Lower lobe of right lung (tissue), 2 donors: ENCODE data around the gene MPV17L2. TPM values are rescaled to one million over a fixed set of nuclear protein-coding genes. Genes with fewer than 3 reads are reported as not detected.
A peak's percentile ranks its signal among the peaks of the same experiment; 100 is the strongest.

ENCODE experiments used
- ATAC-seq, 2 donors: fragments of 200-7000 bp; cut with Tn5 transposase; one replicate each; pipeline ENCODE4 v1.9.1; 2020 to 2022; ENCODE audit warnings: mild to moderate bottlenecking in 2 of 2, moderate library complexity in 2 of 2
- DNase-seq: peaks from one replicate; pipeline ENCODE4 v3.0.0-alpha.2; 2020
- H3K27ac ChIP-seq: fragments of 200-600 bp; one replicate; pipeline ENCODE4 v1.8.0; 2022
- H3K27me3 ChIP-seq: fragments of 200-600 bp; one replicate; pipeline ENCODE4 v1.8.0; 2022; ENCODE audit warnings: low read depth
- H3K36me3 ChIP-seq: fragments of 200-600 bp; one replicate; pipeline ENCODE4 v1.8.0; 2022; ENCODE audit warnings: mild to moderate bottlenecking
- H3K4me1 ChIP-seq: fragments of 200-600 bp; one replicate; pipeline ENCODE4 v1.8.0; 2022
- H3K4me3 ChIP-seq: fragments of 200-600 bp; one replicate; pipeline ENCODE4 v1.8.0; 2022; ENCODE audit warnings: mild to moderate bottlenecking
- H3K9me3 ChIP-seq: fragments of 200-600 bp; one replicate; pipeline ENCODE4 v1.8.0; 2022
- CTCF ChIP-seq: fragments of 200-600 bp; IDR thresholded peaks from one replicate; pipeline ENCODE4 v1.8.0; 2022; ENCODE audit warnings: antibody characterized with exemption, mild to moderate bottlenecking
- intact Hi-C: fragments of 100-400 bp; cut with DNase I; formaldehyde crosslinking; loops from one replicate; pipeline ENCODE4 v1.11.0; 2022
- total RNA-seq: library from RNA; stranded (reverse); fragmentation: NEBNext Ultra II Directional; extraction: Animal tissue kit (Norgen Biotek cat#: 25700); gene quantifications from one replicate; pipeline ENCODE4 v1.2.1, GENCODE V29; 2021
- donor health status: DM: no; HTN: yes; CAD: no; lungs with severe emphysema.

MPV17L2 gene
- total RNA-seq, 1 donor from 2014 or later = 6.6 TPM

- H3K9me3 ChIP-seq = no peaks in the 10 kb centered on the region
- no peak overlapping the region for H3K27ac ChIP-seq
- TF ChIP-seq CTCF = no peak
- intact Hi-C loops = loop anchor here (10.0 kb wide), 1 partner anchor 52 kb away; a partner anchor contains a TSS
- peaks cover 27% of the 10 kb centered on the region for H3K36me3 ChIP-seq
- DNase-seq (no peak), ATAC-seq (no peak)
- peaks cover 25% of the 10 kb centered on the region for H3K4me1 ChIP-seq
- H3K4me3 ChIP-seq = no peak overlapping the region
- H3K27me3 ChIP-seq = no peaks in the 10 kb centered on the region
Measured at GRCh38 chr19:18202397-18202777, 9.4 kb downstream of the MPV17L2 start.

- no peak overlapping the region for H3K27ac ChIP-seq
- no peak for DNase-seq
Measured at GRCh38 chr19:18202778-18203407, 9.9 kb downstream of the MPV17L2 start.

GRCh38 chr19:18203408-18203862, 10.4 kb downstream of the MPV17L2 start:
- no peak for TF ChIP-seq CTCF
- intact Hi-C loops = loop anchor here (10.0 kb wide), 1 partner anchor 51 kb away; a partner anchor contains a TSS
- DNase-seq (peak; percentile 77), ATAC-seq (peak; percentile 1 to 6)
- H3K4me3 ChIP-seq = peak overlapping the region; percentile 81
- H3K27me3 ChIP-seq = no peaks in the 10 kb centered on the region
- no peaks in the 10 kb centered on the region for H3K9me3 ChIP-seq
- peaks cover 19% of the 10 kb centered on the region for H3K36me3 ChIP-seq
- H3K4me1 ChIP-seq = peaks cover 25% of the 10 kb centered on the region
- peak overlapping the region; percentile 74 for H3K27ac ChIP-seq

More at GRCh38 chr19:18202778-18203407, 9.9 kb downstream of the MPV17L2 start:
- peaks cover 25% of the 10 kb centered on the region for H3K4me1 ChIP-seq
- no peaks in the 10 kb centered on the region for H3K9me3 ChIP-seq
- no peaks in the 10 kb centered on the region for H3K27me3 ChIP-seq
- no peak for ATAC-seq
- TF ChIP-seq CTCF = no peak
- H3K36me3 ChIP-seq = peaks cover 24% of the 10 kb centered on the region
- peak overlapping the region; percentile 81 for H3K4me3 ChIP-seq
- intact Hi-C loops = loop anchor here (10.0 kb wide), 1 partner anchor 52 kb away; a partner anchor contains a TSS

GRCh38 chr19:18203863-18204393, 10.9 kb downstream of the MPV17L2 start, which contains the start of gene RAB3A:
TSS of gene RAB3A (minus strand) at chr19:18204042. CDS start at chr19:18202740, 1,302 bp downstream.
- ATAC-seq (peak; percentile 96 to 98), DNase-seq (peak; percentile 100)
- Histone ChIP-seq H3K27ac (peak within 1 kb of the TSS; percentile 98), H3K36me3 (peaks cover 15% of the 10 kb centered on the region), H3K9me3 (no peaks in the 10 kb centered on the region), H3K4me1 (peaks cover 25% of the 10 kb centered on the region), H3K27me3 (no peaks in the 10 kb centered on the region), H3K4me3 (peak within 1 kb of the TSS; percentile 81)
- TF ChIP-seq CTCF = no peak
- intact Hi-C loops = loop anchor here (10.0 kb wide), 1 partner anchor 51 kb away; a partner anchor contains a TSS

GRCh38 chr19:18204394-18205199, 11.6 kb downstream of the MPV17L2 start:
- H3K4me3 ChIP-seq = peak overlapping the region; percentile 81
- TF ChIP-seq CTCF = no peak
- no peaks in the 10 kb centered on the region for H3K27me3 ChIP-seq
- H3K9me3 ChIP-seq = no peaks in the 10 kb centered on the region
- peak overlapping the region; percentile 98 for H3K27ac ChIP-seq
- H3K4me1 ChIP-seq = peaks cover 25% of the 10 kb centered on the region
- peak; percentile 49 to 56 for ATAC-seq
- no peak for DNase-seq
- intact Hi-C loops = loop anchor here (10.0 kb wide), 1 partner anchor 50 kb away; a partner anchor contains a TSS
- peaks cover 9% of the 10 kb centered on the region for H3K36me3 ChIP-seq
